ENCODE data around the gene FBXO21.

FBXO21 gene

DNA sequence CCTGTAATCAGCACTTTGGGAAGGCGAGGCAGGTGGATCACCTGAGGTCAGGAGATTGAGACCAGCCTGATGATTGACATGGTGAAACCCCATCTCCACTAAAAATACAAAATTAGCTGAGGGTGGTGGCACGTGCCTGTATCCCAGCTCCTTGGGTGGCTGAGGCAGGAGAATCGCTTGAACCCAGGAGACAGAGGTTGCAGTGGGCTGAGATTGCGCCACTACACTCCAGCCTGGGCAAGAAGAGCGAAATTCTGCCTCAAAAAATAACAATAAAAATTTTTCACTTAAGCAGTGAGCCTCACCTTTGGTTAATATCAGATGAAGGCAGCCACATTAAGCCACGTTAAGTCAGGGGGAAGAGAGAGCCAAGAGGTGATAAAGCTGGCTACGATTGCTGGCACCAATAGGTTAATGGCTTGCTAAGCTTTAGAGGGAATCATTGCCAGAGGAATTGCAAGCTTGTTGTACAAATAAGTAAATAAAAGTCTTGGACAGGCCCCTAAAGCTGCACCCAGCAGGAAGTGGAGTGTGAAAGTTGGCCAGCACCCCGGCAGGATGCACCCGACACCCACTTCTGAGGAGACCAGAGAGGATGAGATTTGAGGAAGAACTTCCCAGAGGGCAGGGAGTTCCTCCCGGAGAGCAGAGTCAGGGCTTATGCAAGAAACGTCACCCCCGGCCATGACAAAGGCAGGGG is 49.7 kb downstream of the FBXO21 start:
- in situ Hi-C loops (cut with MboI; ENCODE audit: low sequenced_read_pairs): no loop called here

DNA sequence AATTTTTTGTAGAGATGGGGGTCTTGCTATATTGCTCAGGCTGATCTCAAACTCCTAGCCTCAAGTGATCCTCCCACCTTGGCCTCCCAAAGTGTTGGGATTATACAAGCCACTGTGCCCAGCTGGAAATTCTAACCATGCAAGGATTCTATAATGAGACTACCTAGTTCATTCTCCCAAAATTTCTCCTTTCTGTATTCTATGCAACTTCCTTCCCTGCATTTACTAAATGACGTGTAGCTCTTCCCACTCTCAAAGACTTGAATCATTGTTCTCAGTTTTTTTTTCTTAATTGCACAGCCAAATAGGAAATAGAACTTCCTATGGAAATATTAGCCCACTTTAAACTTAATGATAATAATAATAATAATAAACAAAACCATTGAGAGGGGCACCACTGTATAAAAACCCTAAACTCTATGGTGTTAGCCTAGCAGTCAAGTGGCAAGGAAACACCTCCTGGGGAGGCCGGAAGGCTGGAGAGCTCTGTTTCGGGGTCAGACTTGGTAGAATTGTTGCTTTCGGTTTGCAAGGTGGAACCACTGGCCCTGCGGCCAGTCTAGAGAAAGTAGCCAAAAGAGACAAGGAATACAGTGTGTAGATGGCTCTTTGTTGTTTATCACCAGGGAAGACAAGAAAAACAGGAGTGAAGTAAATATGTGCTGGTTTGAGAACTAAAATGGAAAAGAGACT is 51.1 kb downstream of the FBXO21 start:
- in situ Hi-C loops (cut with MboI; ENCODE audit: low sequenced_read_pairs): no loop called here

DNA sequence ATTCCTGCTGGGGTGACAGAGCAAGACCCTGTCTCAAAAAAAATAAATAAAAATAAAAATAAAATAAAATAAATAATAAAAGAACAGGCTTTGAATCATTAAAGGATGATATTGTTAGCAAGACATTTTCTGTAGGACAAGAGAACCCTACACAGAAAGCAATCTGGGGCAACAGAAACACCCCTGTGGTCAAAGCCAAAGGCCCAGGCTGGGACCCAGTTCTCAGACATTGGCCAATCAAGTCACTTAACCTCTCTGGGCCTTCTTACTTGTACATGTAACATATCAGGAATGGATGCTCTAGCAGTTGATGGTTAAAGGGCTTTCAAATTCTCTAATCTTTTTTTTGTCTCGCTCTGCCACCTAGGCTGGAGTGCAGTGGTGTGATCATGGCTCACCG is 55.5 kb downstream of the FBXO21 start:
- in situ Hi-C loops (cut with MboI; ENCODE audit: low sequenced_read_pairs): no loop called here

DNA sequence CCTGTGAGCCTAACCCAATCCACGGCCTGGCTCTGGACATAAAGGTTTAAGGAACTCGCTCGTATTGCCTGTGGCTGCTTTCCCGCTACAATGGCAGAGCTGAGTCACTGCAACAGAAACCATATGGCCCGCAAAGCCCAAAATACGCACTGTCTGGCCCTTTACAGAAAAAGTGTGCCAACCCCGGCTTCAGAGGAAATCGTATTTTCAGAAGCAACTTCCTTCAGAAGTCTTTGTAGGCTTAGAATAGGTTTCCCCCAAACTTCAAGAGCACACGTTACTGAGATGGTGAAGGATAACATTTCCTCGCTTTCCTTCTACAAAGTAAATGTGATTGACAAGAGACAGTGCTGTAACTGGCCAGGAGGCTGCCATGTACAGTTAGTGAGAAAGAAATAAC is 56.2 kb downstream of the FBXO21 start:
- in situ Hi-C loops (cut with MboI; ENCODE audit: low sequenced_read_pairs): no loop called here

DNA sequence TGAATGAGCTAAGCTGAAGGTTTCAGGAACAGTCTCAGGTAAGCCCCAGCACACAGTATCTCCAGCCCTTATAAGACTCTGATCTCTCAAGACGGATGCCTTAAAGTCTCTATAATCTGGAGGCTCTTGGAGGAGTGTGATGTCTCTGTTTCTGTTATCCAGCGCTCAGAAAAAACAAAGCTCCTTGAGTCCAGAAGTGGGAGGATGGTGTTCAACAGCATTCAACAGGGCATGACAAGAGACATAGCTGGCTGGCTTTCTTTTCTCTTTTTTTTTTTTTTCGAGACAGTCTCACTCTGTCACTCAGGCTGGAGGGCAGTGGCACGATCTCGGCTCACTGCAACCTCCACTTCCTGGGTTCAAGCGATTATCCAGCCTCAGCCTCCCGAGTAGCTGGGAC is 59.5 kb downstream of the FBXO21 start:
- in situ Hi-C loops (cut with MboI; ENCODE audit: low sequenced_read_pairs): no loop called here

- in situ Hi-C loops (cut with MboI; ENCODE audit: low sequenced_read_pairs): no loop called here
Observed at GRCh38 chr12:117129391-117129790, 60.9 kb downstream of the FBXO21 start.

DNA sequence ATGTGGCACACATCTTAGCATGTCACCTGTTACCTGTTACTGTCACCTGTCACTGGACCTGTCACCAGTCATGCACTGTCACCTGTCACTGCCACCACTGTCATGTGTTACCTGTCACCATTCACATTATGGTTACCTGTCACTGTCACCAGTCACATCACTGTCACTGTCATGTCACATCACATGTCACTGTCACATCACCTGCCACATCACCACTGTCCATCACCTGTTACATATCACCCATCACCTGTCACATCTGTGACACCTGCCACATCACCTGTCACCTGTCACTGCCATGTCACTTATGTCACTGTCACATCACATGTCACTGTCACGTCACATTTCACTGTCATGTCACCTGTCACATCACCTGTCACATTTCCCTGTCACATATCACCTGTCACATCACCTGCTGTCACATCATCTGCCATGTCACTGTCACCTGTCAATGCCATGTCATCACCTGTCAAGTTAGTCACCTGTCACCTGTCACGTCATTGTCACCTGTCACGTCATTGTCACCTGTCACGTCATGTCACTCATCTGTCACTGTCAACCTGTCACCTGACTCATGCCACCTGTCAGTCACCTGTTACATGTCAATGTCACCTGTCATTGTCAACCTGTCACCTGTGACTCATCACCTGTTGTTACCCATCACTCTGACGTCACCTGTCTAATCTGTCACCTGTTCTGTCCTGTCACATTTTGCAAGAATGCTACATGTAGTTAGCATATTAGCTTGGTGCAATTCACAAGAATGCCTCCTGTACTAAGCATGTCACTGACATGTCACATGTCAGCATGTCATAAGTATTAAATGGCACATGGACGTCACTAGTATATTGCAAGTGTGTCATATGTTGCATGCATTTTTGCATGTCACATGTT is 62.1 kb downstream of the FBXO21 start:
- in situ Hi-C loops (cut with MboI; ENCODE audit: low sequenced_read_pairs): no loop called here

DNA sequence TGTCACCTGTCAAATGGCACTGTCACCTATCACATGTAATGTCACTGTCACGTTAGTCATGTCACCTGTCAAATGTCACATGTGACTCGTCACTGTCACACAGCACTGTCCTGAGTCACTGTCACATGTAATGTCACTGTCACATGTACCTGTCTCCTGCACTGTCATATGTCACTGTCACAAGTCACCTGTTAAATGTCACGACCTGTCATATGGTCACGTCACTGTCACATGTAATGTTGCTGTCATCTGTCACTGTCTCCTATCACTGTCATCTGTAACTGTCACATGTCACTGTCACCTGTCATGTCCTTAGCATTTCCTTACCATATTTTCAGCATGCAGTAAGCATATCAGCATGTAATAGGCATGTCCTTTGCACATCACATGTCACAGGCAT is 63.9 kb downstream of the FBXO21 start:
- in situ Hi-C loops (cut with MboI; ENCODE audit: low sequenced_read_pairs): no loop called here

DNA sequence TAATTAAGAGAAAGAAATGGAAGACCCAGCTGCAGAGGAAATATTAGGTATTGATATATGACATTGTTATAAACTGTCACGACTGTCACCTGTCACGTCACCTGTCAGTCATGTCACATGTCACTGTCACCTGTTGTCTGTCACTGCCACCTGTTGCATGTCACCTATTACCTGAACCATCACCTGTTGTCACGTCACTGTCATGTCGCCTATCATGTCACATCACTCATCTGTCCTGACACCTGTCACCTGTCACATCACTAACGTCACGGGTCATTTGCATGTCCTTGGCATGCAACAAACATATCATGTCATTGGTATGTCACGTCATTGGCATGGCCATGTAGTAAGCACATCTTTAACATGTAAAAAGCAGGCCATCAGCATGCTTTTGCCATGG is 64.5 kb downstream of the FBXO21 start:
- in situ Hi-C loops (cut with MboI; ENCODE audit: low sequenced_read_pairs): no loop called here

- in situ Hi-C loops (cut with MboI; ENCODE audit: low sequenced_read_pairs): no loop called here
Observed at GRCh38 chr12:117125272-117125613, 65.0 kb downstream of the FBXO21 start.

DNA sequence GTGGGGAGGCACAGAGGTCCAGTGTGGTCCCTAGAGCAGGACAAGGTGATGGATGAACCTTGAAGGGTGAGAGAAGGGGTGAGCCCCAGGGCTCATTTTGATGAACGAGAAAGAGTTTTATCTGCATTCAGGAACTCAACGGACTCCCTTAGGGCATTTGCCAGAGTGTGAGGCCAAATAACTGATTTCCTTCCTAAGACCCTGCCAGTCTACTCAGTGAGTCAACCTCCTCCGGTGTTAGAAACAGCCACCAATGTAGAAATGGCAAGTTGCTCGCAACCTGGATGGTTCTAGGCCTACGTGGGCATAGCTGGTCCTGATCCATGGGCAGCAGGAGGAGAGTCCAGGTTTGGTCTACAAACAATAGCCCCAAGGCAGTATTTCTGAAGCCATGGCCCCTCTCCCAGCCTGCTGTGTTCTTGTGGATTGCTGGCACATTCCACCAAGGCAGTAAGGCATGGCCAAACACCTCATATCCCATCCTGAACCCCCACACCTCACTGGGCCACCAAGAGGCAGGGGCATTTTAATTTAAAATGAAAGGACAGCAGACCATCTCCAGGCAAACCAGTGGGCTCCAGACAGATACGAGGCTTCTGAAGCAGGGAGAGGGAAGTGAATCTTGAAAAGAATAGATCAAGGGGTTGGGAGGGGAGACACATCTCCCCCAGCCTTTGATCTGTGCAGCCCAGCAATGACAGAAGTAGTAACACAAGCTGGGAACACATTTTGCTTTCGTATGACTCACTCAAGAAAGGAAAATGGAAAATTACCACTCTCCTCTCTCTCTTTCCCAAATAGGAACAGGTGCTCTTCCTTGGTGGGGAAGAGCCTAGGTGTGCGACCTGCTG is 65.6 kb downstream of the FBXO21 start:
- in situ Hi-C loops (cut with MboI; ENCODE audit: low sequenced_read_pairs): no loop called here

GRCh38 chr12:117121441-117121840 is 68.8 kb downstream of the FBXO21 start:
- in situ Hi-C loops (cut with MboI; ENCODE audit: low sequenced_read_pairs): no loop called here

GRCh38 chr12:117120787-117121186 is 69.5 kb downstream of the FBXO21 start:
- in situ Hi-C loops (cut with MboI; ENCODE audit: low sequenced_read_pairs): no loop called here

GRCh38 chr12:117119592-117120198 is 70.6 kb downstream of the FBXO21 start:
- in situ Hi-C loops (cut with MboI; ENCODE audit: low sequenced_read_pairs): no loop called here

DNA sequence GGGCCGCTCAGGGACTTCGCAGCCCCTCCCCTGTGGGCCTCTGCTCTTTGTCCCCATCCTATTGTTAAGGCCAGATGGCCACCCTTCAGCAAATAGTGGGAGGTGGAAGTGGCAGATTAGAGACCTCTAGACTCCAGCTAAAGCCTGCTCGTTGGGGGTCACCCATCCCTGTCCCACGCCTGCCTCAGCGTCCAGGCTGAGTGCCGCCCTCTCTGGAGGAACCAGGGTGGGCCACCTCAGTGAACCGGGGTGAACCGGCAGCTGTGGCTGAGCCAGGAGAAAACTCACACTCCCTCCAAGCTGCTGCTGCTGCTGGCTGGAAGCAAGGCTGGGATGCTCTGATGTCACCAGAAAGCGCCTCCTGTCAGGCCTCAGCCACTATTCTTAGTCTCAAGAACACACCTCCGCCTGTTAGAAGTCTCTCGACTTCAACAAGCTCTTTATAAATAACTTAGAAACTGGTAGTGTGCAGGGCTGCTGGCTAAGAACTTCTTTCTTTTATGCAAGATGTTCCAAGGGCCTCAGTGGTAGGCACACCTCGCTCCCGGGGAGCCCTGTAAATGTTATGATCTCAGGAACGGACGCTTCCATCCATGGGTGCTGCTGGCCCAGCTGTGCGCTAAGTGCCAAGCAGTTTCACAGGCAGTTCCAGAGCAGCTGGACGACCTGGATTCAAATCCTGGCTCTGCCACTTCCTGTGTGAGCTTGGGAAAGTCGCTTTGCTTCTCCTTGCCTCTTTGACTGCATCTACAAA is 71.3 kb downstream of the FBXO21 start:
- in situ Hi-C loops (cut with MboI; ENCODE audit: low sequenced_read_pairs): no loop called here

DNA sequence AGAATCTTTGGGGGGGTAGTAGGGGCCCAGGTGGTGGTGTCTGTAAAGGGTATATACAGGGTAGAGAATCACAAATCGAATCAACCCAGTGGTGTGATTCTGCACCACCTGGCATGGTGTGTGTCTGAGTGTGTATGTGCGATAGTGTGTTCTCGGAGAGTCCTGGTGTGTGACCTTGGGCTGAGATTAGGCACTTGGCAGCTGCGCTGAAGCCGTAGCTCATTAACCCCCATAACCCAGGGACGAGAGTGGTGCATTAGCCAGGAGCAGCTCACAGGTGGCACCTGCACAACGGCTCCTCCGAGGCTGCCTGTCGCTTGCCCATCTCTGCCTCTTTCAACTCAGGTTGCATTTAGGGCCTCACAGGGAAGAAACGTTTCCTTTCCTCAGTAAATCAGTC is 75.5 kb downstream of the FBXO21 start:
- in situ Hi-C loops (cut with MboI; ENCODE audit: low sequenced_read_pairs): no loop called here

DNA sequence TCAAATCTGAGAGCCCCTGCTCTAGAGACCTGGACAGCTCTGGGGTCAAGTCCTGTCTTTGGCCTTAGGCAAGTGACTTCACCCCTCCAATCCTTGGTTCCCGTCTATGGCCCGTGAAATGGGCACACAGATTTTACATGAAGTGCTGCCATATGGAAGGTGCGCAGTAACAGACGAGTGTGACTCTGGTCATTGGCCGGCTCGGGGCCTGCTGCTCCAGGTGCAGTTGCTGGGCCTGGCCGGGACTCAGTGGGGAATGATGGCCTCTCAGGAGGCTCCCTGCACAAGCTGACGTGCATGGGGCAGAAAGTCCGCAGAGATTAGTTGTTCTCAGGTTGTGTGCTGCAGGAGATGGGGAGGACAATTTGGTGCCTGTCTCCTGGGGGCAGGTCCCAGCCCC is 77.0 kb downstream of the FBXO21 start:
- in situ Hi-C loops (cut with MboI; ENCODE audit: low sequenced_read_pairs): no loop called here

- in situ Hi-C loops (cut with MboI; ENCODE audit: low sequenced_read_pairs): no loop called here
Observed at GRCh38 chr12:117111821-117112595, 78.3 kb downstream of the FBXO21 start.

GRCh38 chr12:117111386-117111785 is 78.9 kb downstream of the FBXO21 start:
- in situ Hi-C loops (cut with MboI; ENCODE audit: low sequenced_read_pairs): no loop called here
